ENCODE data around the gene TYMS.

- TF ChIP-seq CTCF (IDR thresholded peaks at IDR 0.05; ENCODE audit: poor library complexity, severe bottlenecking) (no peak), REST (IDR thresholded peaks at IDR 0.05; ENCODE audit: borderline replicate concordance) (no peak), TAF1 (IDR thresholded peaks at IDR 0.05; ENCODE audit: low read depth) (no peak), RAD21 (conservative IDR thresholded peaks at IDR 0.05) (no peak), EZH2 (IDR thresholded peaks at IDR 0.05; ENCODE audit: borderline replicate concordance, insufficient read depth, low read length, poor library complexity, severe bottlenecking) (no peak)
These were observed 47.1 kb upstream of the TYMS start for GRCh38 chr18:610214-610928.
